Neural crest cell (in vitro differentiated cells): Measurements from ENCODE around the gene CYP1B1. TPM values are rescaled to one million over a fixed set of nuclear protein-coding genes. Genes with fewer than 3 reads are reported as not detected.

ENCODE experiments used
- DNase-seq: peaks from one replicate; pipeline ENCODE4 v3.0.0; 2021; ENCODE audit warnings: low read depth, mixed read lengths, low spot score
- H3K27ac Mint-ChIP-seq: one replicate; pipeline ENCODE4 v1.8.0; 2021; ENCODE audit warnings: mild to moderate bottlenecking, mixed read lengths; ENCODE audit not compliant: unreplicated experiment
- H3K27me3 Mint-ChIP-seq: 2 replicates; pipeline ENCODE4 v1.8.0; 2021; ENCODE audit warnings: low read depth, mild to moderate bottlenecking, mixed read lengths
- H3K36me3 Mint-ChIP-seq: 2 replicates; pipeline ENCODE4 v1.8.0; 2021; ENCODE audit warnings: low read depth, mild to moderate bottlenecking, mixed read lengths
- H3K4me1 Mint-ChIP-seq: 2 replicates; pipeline ENCODE4 v1.8.0; 2021; ENCODE audit warnings: mixed read lengths
- H3K4me3 Mint-ChIP-seq: one replicate; pipeline ENCODE4 v1.8.0; 2021; ENCODE audit warnings: mild to moderate bottlenecking, mixed read lengths
- H3K9me3 Mint-ChIP-seq: 2 replicates; pipeline ENCODE4 v1.8.0; 2021; ENCODE audit warnings: mixed read lengths
- CTCF ChIP-seq: fragments of 200-600 bp; sonication (generic); conservative IDR thresholded peaks from 2 replicates; pipeline ENCODE4 v1.5.0; 2021; ENCODE audit warnings: antibody characterized with exemption, mild to moderate bottlenecking
- total RNA-seq: library from RNA; stranded (reverse); gene quantifications from 2 replicates; pipeline ENCODE4 v1.2.1, GENCODE V29; 2021

The CYP1B1 gene
- total RNA-seq, 1 donor from 2014 or later: 16.4 TPM

- Mint-ChIP-seq H3K4me1 (no peaks in the 10 kb centered on the region), H3K4me3 (no peak overlapping the region), H3K27me3 (no peaks in the 10 kb centered on the region), H3K27ac (no peak overlapping the region), H3K9me3 (no peaks in the 10 kb centered on the region), H3K36me3 (no peaks in the 10 kb centered on the region)
- DNase-seq: no peak
- TF ChIP-seq CTCF: no peak
Observed at GRCh38 chr2:38120829-38121228, 44.9 kb upstream of the CYP1B1 start.

- Mint-ChIP-seq H3K4me3 (no peak overlapping the region), H3K4me1 (peaks cover 2% of the 10 kb centered on the region), H3K27me3 (no peaks in the 10 kb centered on the region), H3K36me3 (no peaks in the 10 kb centered on the region), H3K9me3 (no peaks in the 10 kb centered on the region), H3K27ac (no peak overlapping the region)
- DNase-seq: no peak
- TF ChIP-seq CTCF: no peak
Observed at GRCh38 chr2:38120264-38120592, 44.3 kb upstream of the CYP1B1 start.

- no peak for DNase-seq
- Mint-ChIP-seq H3K4me3 (no peak overlapping the region), H3K27ac (no peak overlapping the region), H3K36me3 (no peaks in the 10 kb centered on the region), H3K9me3 (no peaks in the 10 kb centered on the region), H3K4me1 (peaks cover 4% of the 10 kb centered on the region), H3K27me3 (no peaks in the 10 kb centered on the region)
- TF ChIP-seq CTCF: no peak
Observed at GRCh38 chr2:38116762-38117161, 40.8 kb upstream of the CYP1B1 start.

- peak; percentile 94 for DNase-seq
- Mint-ChIP-seq H3K27ac (no peak overlapping the region), H3K36me3 (no peaks in the 10 kb centered on the region), H3K4me1 (peaks cover 4% of the 10 kb centered on the region), H3K27me3 (no peaks in the 10 kb centered on the region), H3K9me3 (no peaks in the 10 kb centered on the region), H3K4me3 (no peak overlapping the region)
- TF ChIP-seq CTCF: peak; percentile 98
Observed at GRCh38 chr2:38115216-38116032, 39.5 kb upstream of the CYP1B1 start.

- Mint-ChIP-seq H3K27me3 (no peaks in the 10 kb centered on the region), H3K27ac (no peak overlapping the region), H3K36me3 (no peaks in the 10 kb centered on the region), H3K4me1 (peaks cover 4% of the 10 kb centered on the region), H3K4me3 (no peak overlapping the region), H3K9me3 (no peaks in the 10 kb centered on the region)
- DNase-seq: no peak
- no peak for TF ChIP-seq CTCF
Observed at GRCh38 chr2:38113981-38114708, 38.2 kb upstream of the CYP1B1 start.
